GM12864 (cell line): ENCODE data around the gene GPC5.

Source experiments
- DNase-seq: peaks from one replicate; pipeline ENCODE4 v3.0.0-alpha.2; 2011; ENCODE audit warnings: low read depth
- H3K4me3 ChIP-seq: 2 replicates; pipeline ENCODE4 v1.5.1; 2011; ENCODE audit warnings: mild to moderate bottlenecking, low read depth, low read length, control low read depth
- CTCF ChIP-seq: IDR thresholded peaks from 2 replicates; pipeline ENCODE4 v1.5.1; 2011; ENCODE audit warnings: low read depth, mild to moderate bottlenecking, moderate library complexity, low read length, control low read depth, inconsistent platforms; ENCODE audit errors: missing control alignments

The GPC5 gene

GRCh38 chr13:92179223-92179622 lies 780.8 kb downstream of the GPC5 start:
- DNase-seq: no peak
- H3K4me3 ChIP-seq: no peak overlapping the region
- no peak for TF ChIP-seq CTCF

DNA sequence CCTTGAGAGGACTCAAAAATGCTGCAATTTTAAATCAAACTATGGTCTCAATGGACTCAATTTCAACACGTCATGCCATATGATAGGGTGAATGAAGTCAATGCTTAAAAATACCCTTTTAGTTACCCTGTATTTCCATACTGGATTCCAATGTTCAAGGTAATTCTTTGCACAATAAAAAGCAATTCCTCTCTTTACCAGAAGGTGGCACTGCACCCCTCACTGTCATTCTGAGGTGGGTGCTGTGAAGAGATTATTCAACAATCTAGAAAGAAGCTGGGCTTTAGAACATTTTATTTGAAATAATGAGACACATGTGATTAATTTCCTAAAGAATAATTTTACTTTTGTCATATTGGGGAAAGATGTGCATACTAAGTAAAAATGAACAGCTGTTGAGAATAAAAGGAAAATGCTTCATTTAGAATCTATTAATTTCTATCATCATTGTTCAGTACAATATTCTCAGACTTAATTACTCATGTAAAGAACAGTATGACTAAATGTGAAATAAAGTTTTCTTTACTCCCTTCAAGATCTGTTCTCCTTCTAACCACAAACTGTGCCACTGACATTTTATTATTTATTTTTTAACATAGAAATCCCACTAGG lies 789.1 kb downstream of the GPC5 start:
- TF ChIP-seq CTCF: peak; percentile 67
- DNase-seq: no peak
- no peak overlapping the region for H3K4me3 ChIP-seq

DNA sequence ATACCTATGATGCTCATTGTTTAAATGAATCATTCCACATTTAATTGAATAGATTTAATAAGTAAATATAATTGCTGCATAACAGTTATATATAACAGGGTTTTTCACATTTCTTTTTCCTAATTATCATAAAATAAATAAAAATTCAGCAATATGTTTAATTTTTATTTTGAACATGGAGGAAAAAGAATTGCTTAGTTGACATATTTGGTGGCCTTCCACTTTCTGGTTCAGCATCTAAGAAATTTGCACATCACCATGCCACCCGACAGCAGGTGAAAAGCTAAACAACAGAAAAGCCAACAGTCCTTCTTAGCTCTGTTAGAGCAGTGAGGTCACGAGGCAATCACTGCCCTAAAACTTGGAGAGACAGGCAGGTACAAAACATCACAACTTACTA lies 790.2 kb downstream of the GPC5 start:
- no peak for DNase-seq
- TF ChIP-seq CTCF: no peak
- no peak overlapping the region for H3K4me3 ChIP-seq

DNA sequence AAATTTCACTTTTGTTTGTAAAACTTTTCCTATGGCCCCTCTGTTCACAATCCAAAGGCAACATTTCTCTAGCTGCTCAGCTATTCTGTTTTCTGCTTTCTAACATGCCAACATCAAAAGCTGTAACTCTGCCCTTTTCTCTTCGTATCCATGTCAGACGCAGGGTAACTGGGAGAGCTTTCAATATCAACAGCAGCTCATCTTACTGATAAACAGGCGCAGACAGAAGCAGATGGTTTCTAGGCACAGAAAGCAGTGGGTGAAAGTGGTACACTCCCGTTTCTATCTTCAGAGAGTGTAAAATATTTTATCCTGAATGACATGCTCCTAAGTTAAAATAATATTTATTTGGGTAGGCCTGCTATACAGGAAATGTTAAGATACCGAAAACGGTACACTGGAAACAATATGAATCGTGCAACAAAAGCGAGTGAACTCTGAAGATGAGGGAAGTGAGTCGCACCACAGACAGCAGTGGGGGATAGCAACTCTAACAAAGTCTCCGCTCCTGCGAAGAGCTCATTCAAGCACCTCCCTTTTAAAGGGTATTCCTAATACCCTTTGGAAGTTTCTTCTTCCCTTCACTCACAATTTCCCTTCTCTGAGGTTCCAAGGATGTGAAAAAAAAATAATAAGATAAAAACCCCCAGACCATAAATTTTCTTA lies 798.3 kb downstream of the GPC5 start:
- TF ChIP-seq CTCF: no peak
- no peak overlapping the region for H3K4me3 ChIP-seq
- DNase-seq: no peak

DNA sequence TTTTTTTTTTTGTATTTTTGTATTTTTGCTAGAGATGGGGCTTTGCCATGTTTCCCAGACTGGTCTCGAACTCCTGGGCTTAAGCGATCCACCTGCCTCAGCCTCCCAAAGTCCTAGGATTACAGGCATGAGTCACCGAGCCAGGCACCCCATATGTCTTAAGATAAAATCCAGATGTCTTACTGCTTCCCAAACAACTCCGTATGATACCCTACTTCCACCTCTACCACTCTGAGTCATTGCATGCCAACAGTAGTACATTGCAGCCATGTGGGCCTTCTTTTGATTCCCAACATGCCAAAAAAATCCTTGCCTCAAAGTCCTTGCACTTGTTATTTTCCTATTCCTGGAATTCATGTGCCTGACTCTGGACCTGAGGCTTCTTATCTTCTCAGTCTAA lies 799.2 kb downstream of the GPC5 start:
- no peak for DNase-seq
- no peak overlapping the region for H3K4me3 ChIP-seq
- no peak for TF ChIP-seq CTCF

DNA sequence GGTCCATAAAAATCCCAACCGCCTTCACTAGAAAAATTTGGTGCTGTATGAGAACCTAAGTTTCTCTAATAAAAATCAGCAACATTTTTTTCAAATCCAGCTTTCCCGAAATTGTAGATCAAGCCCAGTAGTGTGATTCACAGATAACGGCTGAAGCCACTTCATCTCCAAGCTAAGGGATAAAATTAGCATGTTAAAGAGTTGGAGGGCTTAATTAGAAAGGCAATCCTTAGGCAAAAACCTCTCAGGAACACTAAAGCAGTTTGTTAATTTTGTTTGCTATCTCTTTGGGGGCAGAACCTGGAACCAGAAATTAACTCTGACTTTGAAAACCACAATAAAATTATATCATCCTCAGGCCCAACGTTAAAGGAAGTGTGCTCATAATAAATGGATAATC lies 820.2 kb downstream of the GPC5 start:
- no peak overlapping the region for H3K4me3 ChIP-seq
- no peak for DNase-seq
- TF ChIP-seq CTCF: no peak

DNA sequence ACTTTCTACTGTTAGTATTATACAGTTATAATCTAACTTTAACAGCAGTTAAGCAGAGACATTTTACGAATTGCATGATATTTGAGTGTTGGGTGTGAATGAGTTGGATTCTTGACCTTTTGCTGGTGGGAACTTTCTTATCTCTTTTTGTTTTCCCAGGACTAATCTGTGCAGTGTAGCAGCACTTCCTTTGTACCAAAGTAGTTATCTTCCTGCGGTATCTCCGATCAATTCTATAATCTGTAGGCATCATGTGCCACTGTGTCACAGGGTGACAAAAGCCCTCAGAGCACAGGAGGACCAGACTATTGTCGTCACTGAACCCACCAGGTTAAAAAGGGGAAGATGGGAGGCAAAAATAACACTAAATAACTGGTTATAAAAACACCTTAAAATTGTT lies 823.5 kb downstream of the GPC5 start:
- DNase-seq: no peak
- no peak overlapping the region for H3K4me3 ChIP-seq
- no peak for TF ChIP-seq CTCF
